Common myeloid progenitor, CD34-positive (primary cell): Measurements from ENCODE around the gene SSNA1.

ENCODE experiments used
- CTCF ChIA-PET: fragments of 350-600 bp; sonication (Branson Sonifier 250); formaldehyde crosslinking; loops from one replicate; lab custom pipeline; 2021; ENCODE audit warnings: antibody characterized with exemption; lab: Charles Lee
- POLR2A ChIA-PET: fragments of 350-600 bp; sonication (Branson Sonifier 250); formaldehyde crosslinking; loops from one replicate; lab custom pipeline; 2021; ENCODE audit warnings: antibody characterized with exemption; lab: Charles Lee
- DNase-seq, 3 donors: peaks; one replicate each; pipeline versions ENCODE4 v3.0.0 to v3.0.0-alpha.2; 2013
- H3K27ac ChIP-seq, 2 experiments: 1 replicate in 1 of 2; 2 replicates in 1 of 2; pipeline ENCODE4 v1.7.0; 2013; ENCODE audit warnings: inconsistent platforms in 2 of 2, low read length in 2 of 2, mild to moderate bottlenecking in 2 of 2, low read depth in 1 of 2, moderate library complexity in 1 of 2; ENCODE audit not compliant: severe bottlenecking in 2 of 2, insufficient read depth in 1 of 2, poor library complexity in 1 of 2
- H3K27me3 ChIP-seq, 5 experiments: replicated peaks in 2 of 5; 1 replicate in 3 of 5; 2 replicates in 2 of 5; pipeline versions ENCODE4 v1.6.1 to v1.7.0; 2013; ENCODE audit warnings: low read length in 4 of 5, mild to moderate bottlenecking in 2 of 5, moderate library complexity in 2 of 5, inconsistent platforms in 1 of 5; ENCODE audit not compliant: insufficient read depth in 5 of 5, control insufficient read depth in 4 of 5
- H3K36me3 ChIP-seq, 4 experiments: 1 replicate in 2 of 4; 2 replicates in 2 of 4; pipeline versions ENCODE4 v1.6.1 to v1.7.0; 2013; ENCODE audit warnings: low read length in 3 of 4, control low read depth in 1 of 4, mild to moderate bottlenecking in 1 of 4; ENCODE audit not compliant: control insufficient read depth in 4 of 4, insufficient read depth in 4 of 4
- H3K4me1 ChIP-seq, 4 experiments: 1 replicate in 3 of 4; 2 replicates in 1 of 4; pipeline versions ENCODE4 v1.6.1 to v1.7.1; 2013; ENCODE audit warnings: low read length in 3 of 4, mild to moderate bottlenecking in 3 of 4, control low read depth in 1 of 4, inconsistent platforms in 1 of 4, moderate library complexity in 1 of 4; ENCODE audit not compliant: control insufficient read depth in 4 of 4, insufficient read depth in 4 of 4; ENCODE audit errors: control extremely low read depth in 1 of 4
- H3K4me3 ChIP-seq, 7 experiments: 1 replicate in 4 of 7; 2 replicates in 3 of 7; pipeline versions ENCODE4 v1.5.1 to v1.7.0; 2013; ENCODE audit warnings: mild to moderate bottlenecking in 7 of 7, low read length in 6 of 7, moderate library complexity in 6 of 7, inconsistent platforms in 2 of 7, low read depth in 2 of 7, control low read depth in 1 of 7; ENCODE audit not compliant: insufficient read depth in 4 of 7, control insufficient read depth in 1 of 7; ENCODE audit errors: extremely low read depth in 1 of 7
- H3K9me3 ChIP-seq, 5 experiments: 1 replicate in 4 of 5; 2 replicates in 1 of 5; pipeline versions ENCODE4 v1.6.1 to v1.7.1; 2013; ENCODE audit warnings: low read length in 4 of 5, mild to moderate bottlenecking in 2 of 5, inconsistent platforms in 1 of 5, low read depth in 1 of 5, moderate library complexity in 1 of 5; ENCODE audit not compliant: control insufficient read depth in 4 of 5, insufficient read depth in 2 of 5; ENCODE audit errors: control extremely low read depth in 1 of 5
- WGBS: methylation state at CpG from one replicate; pipeline ENCODE4 v1.1.5; 2013; ENCODE audit not compliant: insufficient coverage; 5-methylcytosine and 5-hydroxymethylcytosine counted together

Gene SSNA1

GRCh38 chr9:137216188-137216965 is 27.9 kb downstream of the SSNA1 start:
- POLR2A ChIA-PET: no interaction called here

GRCh38 chr9:137217276-137218211 is 29.1 kb downstream of the SSNA1 start:
- Histone ChIP-seq H3K27ac (peak overlapping the region in 1 of 2 experiments; percentile 67), H3K36me3 (peaks cover 0 to 50% (median 17%) of the 10 kb centered on the region in 4 experiments), H3K4me1 (peaks cover 0 to 9% (median 8%) of the 10 kb centered on the region in 4 experiments), H3K9me3 (no peaks in the 10 kb centered on the region), H3K27me3 (no peaks in the 10 kb centered on the region), H3K4me3 (peak overlapping the region in 1 of 7 experiments; percentile 5)
- ChIA-PET CTCF (interaction anchor here (0.9 to 1.6 kb wide), 3 partner anchors 11 to 29 kb away, joined by 3 to 4 read pairs (median 4); no protein-coding TSS in a partner anchor), POLR2A (no interaction called here)
- 78% methylated on average over 29 of the region's 36 CpGs for WGBS
- DNase-seq: no peak

More at GRCh38 chr9:137216188-137216965, 27.9 kb downstream of the SSNA1 start:
- peaks cover 0 to 51% (median 17%) of the 10 kb centered on the region in 4 experiments for H3K36me3 ChIP-seq
- H3K4me1 ChIP-seq: peaks cover 0 to 2% (median under 1%) of the 10 kb centered on the region in 4 experiments
- H3K27me3 ChIP-seq: no peaks in the 10 kb centered on the region
- H3K4me3 ChIP-seq: no peak overlapping the region
- no peaks in the 10 kb centered on the region for H3K9me3 ChIP-seq
- no peak overlapping the region for H3K27ac ChIP-seq
- CTCF ChIA-PET: interaction anchor here (1.0 to 1.6 kb wide), 4 partner anchors 10 to 45 kb away, joined by 3 to 5 read pairs (median 4); no protein-coding TSS in a partner anchor
- 96% methylated on average over 27 of the region's 30 CpGs for WGBS
- no peak for DNase-seq

GRCh38 chr9:137218212-137218753 is 29.8 kb downstream of the SSNA1 start:
- ChIA-PET CTCF (interaction anchor here (0.9 kb wide), 1 partner anchor 14 kb away, joined by 3 read pairs; no protein-coding TSS in a partner anchor), POLR2A (no interaction called here)
- Histone ChIP-seq H3K9me3 (no peaks in the 10 kb centered on the region), H3K27me3 (no peaks in the 10 kb centered on the region), H3K4me3 (no peak overlapping the region), H3K27ac (peak overlapping the region in 1 of 2 experiments; percentile 67), H3K4me1 (peaks cover 0 to 16% (median 15%) of the 10 kb centered on the region in 4 experiments), H3K36me3 (peaks cover 0 to 44% (median 17%) of the 10 kb centered on the region in 4 experiments)
- no peak for DNase-seq
- 95% methylated on average over 30 of the region's 30 CpGs for WGBS

GRCh38 chr9:137218754-137219271 is 30.3 kb downstream of the SSNA1 start:
- Histone ChIP-seq H3K9me3 (no peaks in the 10 kb centered on the region), H3K4me1 (peaks cover 0 to 17% (median 15%) of the 10 kb centered on the region in 4 experiments), H3K27ac (peak overlapping the region in 1 of 2 experiments; percentile 67), H3K4me3 (no peak overlapping the region), H3K36me3 (peaks cover 0 to 39% (median 17%) of the 10 kb centered on the region in 4 experiments), H3K27me3 (no peaks in the 10 kb centered on the region)
- ChIA-PET POLR2A (no interaction called here), CTCF (interaction anchor here (0.7 to 1.5 kb wide), 3 partner anchors 12 to 43 kb away, joined by 3 to 5 read pairs (median 5); no protein-coding TSS in a partner anchor)
- 92% methylated on average over 11 of the region's 12 CpGs for WGBS
- DNase-seq: no peak

GRCh38 chr9:137219757-137220316 is 31.4 kb downstream of the SSNA1 start:
- 96% methylated on average over 9 of the region's 10 CpGs for WGBS
- DNase-seq: no peak
- no peak overlapping the region for H3K4me3 ChIP-seq
- H3K27ac ChIP-seq: no peak overlapping the region
- no peaks in the 10 kb centered on the region for H3K9me3 ChIP-seq
- no peaks in the 10 kb centered on the region for H3K27me3 ChIP-seq
- H3K4me1 ChIP-seq: peaks cover 2 to 25% (median 22%) of the 10 kb centered on the region in 4 experiments
- CTCF ChIA-PET: interaction anchor here (0.7 to 1.5 kb wide), 3 partner anchors 13 to 44 kb away, joined by 3 to 5 read pairs (median 5); no protein-coding TSS in a partner anchor
- POLR2A ChIA-PET: no interaction called here
- H3K36me3 ChIP-seq: peaks cover 0 to 29% (median 14%) of the 10 kb centered on the region in 4 experiments
